Cerebellar nuclear complex (tissue), 1 donor: ENCODE results near the gene IQSEC1.

Source experiments
- DNase-seq, 2 experiments: peaks; one replicate each; lab custom pipeline; 2025; lab: John Stamatoyannopoulos, UW

Gene IQSEC1

GRCh38 chr3:13049400-13049799 lies 23.8 kb downstream of the IQSEC1 start:
- no peak for DNase-seq

GRCh38 chr3:13047296-13048165 lies 25.7 kb downstream of the IQSEC1 start:
- DNase-seq = no peak

- DNase-seq = no peak
Observed at GRCh38 chr3:13046569-13047274, 26.5 kb downstream of the IQSEC1 start.

- DNase-seq = peak in 1 of 2 experiments; percentile 59
Observed at GRCh38 chr3:13045904-13046568, 27.2 kb downstream of the IQSEC1 start.

- DNase-seq = no peak
Observed at GRCh38 chr3:13045241-13045903, 27.9 kb downstream of the IQSEC1 start.

- no peak for DNase-seq
Observed at GRCh38 chr3:13044496-13045240, 28.6 kb downstream of the IQSEC1 start.

- no peak for DNase-seq
Observed at GRCh38 chr3:13043656-13044055, 29.6 kb downstream of the IQSEC1 start.

GRCh38 chr3:13042715-13043271 lies 30.4 kb downstream of the IQSEC1 start:
- DNase-seq = no peak

- DNase-seq = no peak
Observed at GRCh38 chr3:13042127-13042701, 31.0 kb downstream of the IQSEC1 start.

GRCh38 chr3:13041113-13041776 lies 32.0 kb downstream of the IQSEC1 start:
- DNase-seq = no peak

- DNase-seq = no peak
Observed at GRCh38 chr3:13040361-13041074, 32.7 kb downstream of the IQSEC1 start.

- DNase-seq = no peak
Observed at GRCh38 chr3:13039213-13039896, 33.9 kb downstream of the IQSEC1 start.

GRCh38 chr3:13037458-13038117 lies 35.6 kb downstream of the IQSEC1 start:
- no peak for DNase-seq

- DNase-seq = no peak
Observed at GRCh38 chr3:13034861-13035260, 38.4 kb downstream of the IQSEC1 start.

GRCh38 chr3:13034109-13034800 lies 39.0 kb downstream of the IQSEC1 start:
- no peak for DNase-seq

- no peak for DNase-seq
Observed at GRCh38 chr3:13032206-13032605, 41.0 kb downstream of the IQSEC1 start.

- no peak for DNase-seq
Observed at GRCh38 chr3:13031621-13032020, 41.6 kb downstream of the IQSEC1 start.

GRCh38 chr3:13030684-13031083 lies 42.5 kb downstream of the IQSEC1 start:
- DNase-seq = no peak
